DOHH2 (cell line): ENCODE measurements around the gene TXNRD2.

ENCODE experiments used
- H3F3A ChIP-seq: fragments of 200-600 bp; sonication (generic), shearing (Covaris generic); 2 replicates; pipeline ENCODE4 v1.6.0; 2016; ENCODE audit warnings: antibody characterized with exemption, mild to moderate bottlenecking; ENCODE audit not compliant: control insufficient read depth, insufficient read depth
- H3K27ac ChIP-seq: fragments of 200-600 bp; sonication (generic); 2 replicates; pipeline ENCODE4 v1.5.1; 2014; ENCODE audit warnings: low read depth, mild to moderate bottlenecking, low read length, moderate library complexity
- H3K27me3 ChIP-seq: fragments of 200-600 bp; sonication (generic); 2 replicates; pipeline ENCODE4 v1.6.1; 2014; ENCODE audit warnings: mild to moderate bottlenecking, low read length, mixed read lengths; ENCODE audit not compliant: control insufficient read depth
- H3K36me3 ChIP-seq: fragments of 200-600 bp; sonication (generic); 2 replicates; pipeline ENCODE4 v1.6.1; 2014; ENCODE audit warnings: mild to moderate bottlenecking, low read length, moderate library complexity, mixed read lengths; ENCODE audit not compliant: control insufficient read depth
- H3K4me1 ChIP-seq: fragments of 200-600 bp; sonication (generic); 2 replicates; pipeline ENCODE4 v1.6.1; 2014; ENCODE audit warnings: mild to moderate bottlenecking, low read length, mixed read lengths; ENCODE audit not compliant: control insufficient read depth
- H3K4me2 ChIP-seq: fragments of 200-600 bp; sonication (generic); 2 replicates; pipeline ENCODE4 v1.6.0; 2014; ENCODE audit warnings: mild to moderate bottlenecking, low read length, moderate library complexity
- H3K4me3 ChIP-seq: fragments of 200-600 bp; sonication (generic); 2 replicates; pipeline ENCODE4 v1.5.1; 2014; ENCODE audit warnings: mild to moderate bottlenecking, low read length, mixed read lengths
- H3K79me2 ChIP-seq: fragments of 200-600 bp; sonication (generic); 2 replicates; pipeline ENCODE4 v1.6.1; 2014; ENCODE audit warnings: mild to moderate bottlenecking, low read length, mixed read lengths; ENCODE audit not compliant: control insufficient read depth
- H3K9me2 ChIP-seq: fragments of 200-600 bp; sonication (generic); replicated peaks from 2 replicates; pipeline ENCODE4 v1.6.1; 2014; ENCODE audit warnings: mild to moderate bottlenecking, low read length, mixed read lengths; ENCODE audit not compliant: control insufficient read depth
- H3K9me3 ChIP-seq: fragments of 200-600 bp; sonication (generic); 2 replicates; pipeline ENCODE4 v1.6.1; 2014; ENCODE audit warnings: antibody characterized with exemption, low read length, mixed read lengths; ENCODE audit not compliant: control insufficient read depth, insufficient read depth
- H4K20me1 ChIP-seq: fragments of 200-600 bp; sonication (generic); 2 replicates; pipeline ENCODE4 v1.6.0; 2014; ENCODE audit warnings: low read depth, mild to moderate bottlenecking, antibody characterized with exemption, low read length, moderate library complexity; ENCODE audit not compliant: control insufficient read depth, insufficient read depth
- CTCF ChIP-seq: fragments of 200-600 bp; sonication (generic); IDR thresholded peaks from one replicate; pipeline ENCODE4 v1.5.1; 2014; ENCODE audit warnings: antibody characterized with exemption, mild to moderate bottlenecking, low read depth, low read length; ENCODE audit not compliant: poor library complexity, severe bottlenecking
- EZH2phosphoT487 ChIP-seq: fragments of 200-600 bp; sonication (generic); IDR thresholded peaks from 2 replicates; pipeline ENCODE4 v1.6.1; 2017; ENCODE audit warnings: borderline replicate concordance, mild to moderate bottlenecking, antibody characterized with exemption, low read length, moderate library complexity, mixed read lengths

TXNRD2 gene

GRCh38 chr22:19877626-19878339 lies 63.8 kb downstream of the TXNRD2 start:
- Histone ChIP-seq H3K27me3 (no peaks in the 10 kb centered on the region), H3K9me2 (no peaks in the 10 kb centered on the region), H3K4me3 (no peak overlapping the region), H3K27ac (no peak overlapping the region), H3K79me2 (no peaks in the 10 kb centered on the region), H3F3A (no peaks in the 10 kb centered on the region), H3K4me2 (no peak overlapping the region), H3K9me3 (no peaks in the 10 kb centered on the region), H3K36me3 (no peaks in the 10 kb centered on the region), H4K20me1 (no peaks in the 10 kb centered on the region), H3K4me1 (peaks cover 2% of the 10 kb centered on the region; the same call in 1 of the 2 replicates)
- TF ChIP-seq EZH2phosphoT487, result no peak
- no peak for TF ChIP-seq CTCF

- Histone ChIP-seq H3K79me2 (no peaks in the 10 kb centered on the region), H3K27ac (no peak overlapping the region), H3K27me3 (no peaks in the 10 kb centered on the region), H3K4me3 (no peak overlapping the region), H4K20me1 (no peaks in the 10 kb centered on the region), H3K36me3 (no peaks in the 10 kb centered on the region), H3K9me2 (no peaks in the 10 kb centered on the region), H3K4me2 (no peak overlapping the region), H3K9me3 (no peaks in the 10 kb centered on the region), H3K4me1 (peaks cover 5% of the 10 kb centered on the region; the same call in 1 of the 2 replicates), H3F3A (no peaks in the 10 kb centered on the region)
- no peak for TF ChIP-seq EZH2phosphoT487
- no peak for TF ChIP-seq CTCF
Observed at GRCh38 chr22:19876941-19877625, 64.5 kb downstream of the TXNRD2 start.

GRCh38 chr22:19876314-19876940 lies 65.2 kb downstream of the TXNRD2 start:
- H3F3A ChIP-seq, result no peaks in the 10 kb centered on the region
- H3K36me3 ChIP-seq, result no peaks in the 10 kb centered on the region
- no peak overlapping the region for H3K27ac ChIP-seq
- H3K9me3 ChIP-seq, result no peaks in the 10 kb centered on the region
- no peaks in the 10 kb centered on the region for H4K20me1 ChIP-seq
- no peaks in the 10 kb centered on the region for H3K79me2 ChIP-seq
- H3K4me2 ChIP-seq, result no peak overlapping the region
- no peak overlapping the region for H3K4me3 ChIP-seq
- H3K9me2 ChIP-seq, result no peaks in the 10 kb centered on the region
- peaks cover 5% of the 10 kb centered on the region; the same call in 1 of the 2 replicates for H3K4me1 ChIP-seq
- no peak for TF ChIP-seq EZH2phosphoT487
- no peak for TF ChIP-seq CTCF
- H3K27me3 ChIP-seq, result no peaks in the 10 kb centered on the region
